GM21786 (cell line): ENCODE measurements around the gene PPA2.

Experiments used
- ATAC-seq: cut with Tn5 transposase; IDR thresholded peaks from one replicate; pipeline ENCODE4 v1.9.1; 2021; ENCODE audit not compliant: unreplicated experiment

PPA2 gene

DNA sequence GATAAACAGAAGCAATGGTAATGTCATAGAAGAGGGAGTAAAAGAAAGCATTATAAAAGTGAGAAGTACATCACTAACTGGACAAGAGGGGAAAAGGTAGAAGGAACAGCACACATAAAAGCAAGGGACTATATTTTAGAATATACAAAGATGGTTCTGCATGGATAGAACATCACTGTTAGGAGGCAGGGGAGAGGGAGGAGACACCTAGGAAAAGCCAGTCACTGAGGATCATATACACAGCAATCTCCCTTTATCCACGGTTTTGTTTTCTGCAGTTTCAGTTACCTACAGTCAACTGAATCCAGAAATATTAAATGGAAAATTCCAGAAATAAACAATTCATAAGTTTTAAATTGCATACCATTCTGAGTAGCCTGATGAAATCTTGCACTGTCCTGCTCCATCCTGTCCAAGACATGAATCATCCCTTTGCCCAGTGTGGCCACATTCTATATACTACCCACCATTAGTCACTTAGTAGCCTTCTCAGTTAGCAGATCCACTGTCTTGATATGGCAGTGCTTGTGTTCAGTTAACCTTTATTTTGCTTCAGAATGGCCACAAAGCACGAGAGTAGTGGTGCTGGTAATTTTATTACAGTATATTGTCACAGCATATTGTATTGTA lies 74.2 kb downstream of the PPA2 start:
- ATAC-seq, result no peak

DNA sequence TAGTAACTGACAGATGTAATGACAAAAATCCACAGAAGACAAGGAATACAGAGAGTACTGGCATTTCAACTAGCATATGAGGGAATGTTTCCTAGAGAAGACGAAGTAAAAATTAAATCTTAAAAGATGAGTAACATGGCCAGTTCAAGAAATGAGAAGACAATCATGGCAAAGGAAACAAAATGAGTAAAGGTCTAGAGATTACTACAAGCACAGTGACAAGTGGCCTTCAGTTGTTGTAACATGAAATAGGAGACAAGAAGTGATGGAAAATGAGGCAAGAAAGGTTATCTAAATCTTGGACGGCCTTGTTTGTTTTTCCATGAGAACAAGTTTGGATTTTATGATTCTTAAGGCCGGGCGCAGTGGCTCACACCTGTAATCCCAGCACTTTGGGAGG lies 81.0 kb downstream of the PPA2 start:
- ATAC-seq, result no peak

DNA sequence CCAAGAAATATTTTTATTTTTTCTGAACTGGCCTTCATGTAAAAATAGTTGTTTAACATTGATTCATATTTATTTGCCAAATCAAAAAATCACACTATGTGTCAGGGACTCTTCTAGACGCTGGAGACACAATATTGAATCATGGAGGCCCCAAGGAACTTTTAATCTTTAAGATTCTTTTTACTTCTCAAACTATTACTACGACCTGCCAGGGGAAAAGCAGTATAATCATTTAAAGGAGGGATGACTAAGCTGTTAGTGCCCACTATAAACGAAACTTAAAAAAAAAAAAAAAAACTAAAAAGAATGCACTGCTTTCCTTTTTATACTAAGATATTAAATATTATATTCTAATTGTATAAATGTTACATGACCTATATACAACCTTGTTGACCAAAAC lies 84.7 kb downstream of the PPA2 start:
- ATAC-seq, result no peak

DNA sequence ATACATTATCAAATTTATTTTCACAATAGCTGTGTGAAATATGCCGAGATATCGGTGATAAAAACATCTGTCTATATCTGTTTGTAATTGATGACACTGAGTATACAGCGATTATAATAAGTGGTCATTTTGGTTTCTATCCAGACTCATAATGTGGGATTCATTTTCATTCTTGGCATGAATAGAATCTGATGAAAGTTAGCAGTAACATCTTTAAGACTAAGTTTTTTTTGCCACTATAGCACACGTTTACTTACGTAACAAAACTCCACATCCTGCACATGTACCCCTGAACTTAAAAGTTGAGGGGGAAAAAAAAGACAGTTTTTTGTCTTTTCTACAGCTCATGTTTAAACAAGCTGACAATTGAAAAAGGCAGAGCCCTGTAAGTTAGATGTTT lies 86.4 kb downstream of the PPA2 start:
- ATAC-seq, result no peak

DNA sequence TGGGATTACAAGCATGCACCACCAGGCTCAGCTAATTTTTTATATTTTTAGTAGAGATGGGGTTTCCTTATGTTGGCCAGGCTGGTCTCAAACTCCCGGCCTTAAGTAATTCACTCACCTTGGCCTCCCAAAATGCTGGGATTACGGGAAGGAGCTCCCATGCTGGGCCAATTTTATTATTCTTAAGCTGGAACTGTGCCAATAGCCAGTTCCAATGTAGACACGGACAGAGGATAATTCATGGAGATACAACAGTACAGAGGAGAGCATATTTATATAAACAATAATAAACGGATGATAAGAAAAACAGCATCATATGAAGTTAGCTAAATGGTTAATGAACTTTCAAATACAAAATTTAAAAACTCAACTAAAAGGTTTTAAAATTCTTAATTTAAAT lies 87.8 kb downstream of the PPA2 start:
- no peak for ATAC-seq

DNA sequence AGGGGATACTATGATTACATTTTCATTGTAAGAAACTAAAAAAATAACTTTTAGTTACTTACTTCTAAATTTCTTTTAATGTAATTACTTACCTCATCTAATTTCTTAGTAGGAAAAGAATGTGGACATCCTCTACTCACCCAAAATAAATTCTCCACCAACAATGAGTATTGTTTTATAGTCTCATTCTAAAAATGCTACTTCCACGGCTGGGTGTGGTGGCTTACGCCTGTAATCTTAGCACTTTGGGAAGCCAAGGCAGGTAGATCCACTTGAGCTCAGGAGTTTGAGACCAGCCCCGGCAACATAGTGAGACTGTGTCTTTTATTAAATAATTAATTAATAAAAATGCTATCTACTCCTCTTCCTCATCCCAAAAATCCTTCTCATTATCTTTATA lies 99.8 kb downstream of the PPA2 start:
- no peak for ATAC-seq

DNA sequence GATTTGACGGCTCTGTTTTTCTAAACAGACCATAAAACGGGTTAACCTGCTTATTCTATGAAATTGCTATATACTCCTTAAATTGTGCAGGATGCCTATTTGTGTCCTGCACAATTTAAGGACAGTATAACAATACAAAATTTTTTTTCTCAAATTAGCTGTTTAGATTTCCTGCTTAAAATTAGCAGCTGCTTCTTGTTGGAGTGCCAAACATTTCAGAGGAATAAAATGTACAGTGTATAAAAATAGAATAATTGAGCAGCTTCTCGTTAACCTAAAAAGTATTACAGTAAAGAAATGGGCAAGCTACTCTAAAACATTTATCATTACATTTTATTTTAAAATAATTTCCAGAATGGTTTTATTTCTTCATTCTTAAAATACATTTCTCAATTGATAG lies 100.5 kb downstream of the PPA2 start:
- ATAC-seq, result no peak

DNA sequence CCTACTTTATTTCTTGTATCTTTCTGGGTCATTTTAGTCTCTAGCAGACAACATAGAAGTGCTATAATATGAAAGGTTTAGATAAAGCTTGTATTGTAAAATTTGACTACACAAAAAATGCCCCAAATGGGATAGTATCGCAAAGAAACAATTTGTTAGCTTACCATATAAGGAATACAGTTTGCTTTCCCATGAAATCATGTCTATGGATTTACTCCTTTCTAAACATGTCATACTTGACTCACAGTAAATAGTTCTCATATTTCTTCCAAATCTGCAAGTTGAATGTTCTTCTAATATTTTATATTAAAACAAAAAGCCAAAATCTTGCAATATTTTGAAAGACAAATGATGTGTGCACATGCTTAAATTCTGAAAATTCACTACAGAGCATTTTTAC lies 103.9 kb downstream of the PPA2 start:
- no peak for ATAC-seq

DNA sequence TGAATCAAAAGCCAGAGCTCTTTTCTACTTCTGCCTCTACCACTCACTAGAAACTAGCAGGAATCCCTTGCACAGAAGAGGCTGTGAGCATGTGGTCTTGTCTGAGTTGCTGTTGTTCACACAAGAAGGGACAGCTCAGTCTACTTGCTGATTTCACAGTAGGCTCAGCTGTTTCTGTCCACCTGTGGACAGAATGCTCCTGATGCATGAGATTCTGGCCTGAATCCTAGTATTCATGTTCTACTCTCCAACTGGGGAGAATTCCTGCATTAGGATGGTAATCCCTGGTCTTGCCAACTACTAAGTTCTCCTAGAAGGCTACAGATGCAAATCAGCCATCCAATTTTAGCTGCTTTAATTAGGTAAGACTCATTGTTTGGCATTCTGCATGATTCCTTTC lies 112.8 kb downstream of the PPA2 start:
- no peak for ATAC-seq

DNA sequence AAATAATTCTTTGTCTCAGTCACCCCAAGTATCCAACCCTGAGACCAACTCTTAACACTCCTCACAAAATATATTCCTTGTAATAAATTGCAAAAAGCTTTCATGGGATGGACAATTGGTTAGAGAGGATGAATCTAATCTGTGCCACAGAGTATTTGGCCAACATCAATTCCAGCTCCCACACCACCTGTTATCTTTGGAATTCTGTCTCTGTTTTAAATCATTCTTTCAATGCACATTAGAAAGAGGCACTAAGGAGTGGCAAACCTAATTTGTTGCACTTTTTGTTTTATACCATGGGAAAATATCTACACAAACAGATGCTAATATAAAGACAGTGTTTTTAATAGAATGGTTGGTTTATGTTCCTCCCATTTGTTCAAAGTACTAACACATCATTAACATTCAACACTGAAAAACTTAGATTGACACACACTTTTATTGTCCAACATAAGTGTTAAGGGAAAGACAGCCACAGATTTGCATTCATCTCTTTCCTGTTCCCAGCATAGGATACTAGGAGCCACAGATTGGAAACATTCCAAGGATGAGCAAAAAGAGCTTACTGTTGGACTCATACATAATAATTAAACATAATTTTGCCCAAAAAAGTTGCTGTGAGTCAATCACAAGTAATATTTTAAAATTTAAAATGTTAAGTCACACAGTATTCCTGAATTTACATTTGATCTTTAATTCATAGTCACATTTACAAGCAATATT lies 116.4 kb downstream of the PPA2 start:
- no peak for ATAC-seq

DNA sequence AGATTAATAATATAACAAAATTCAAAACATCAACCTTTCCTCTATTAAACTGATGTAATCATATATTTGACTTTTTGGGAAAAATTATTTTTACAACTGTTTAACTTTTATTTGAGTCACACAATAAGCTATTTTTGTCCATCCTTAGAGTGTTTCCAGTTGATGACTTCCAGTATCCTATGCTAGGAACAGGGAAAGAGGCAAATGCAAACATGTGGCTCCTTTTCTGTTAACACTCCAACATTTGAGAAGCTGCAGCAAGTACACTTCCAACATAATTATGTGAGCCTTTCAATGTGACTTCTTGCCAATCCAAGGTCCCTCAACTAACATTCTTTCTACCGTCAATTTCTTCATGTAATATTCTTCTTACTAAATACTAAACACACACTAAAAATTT lies 117.7 kb downstream of the PPA2 start:
- no peak for ATAC-seq

DNA sequence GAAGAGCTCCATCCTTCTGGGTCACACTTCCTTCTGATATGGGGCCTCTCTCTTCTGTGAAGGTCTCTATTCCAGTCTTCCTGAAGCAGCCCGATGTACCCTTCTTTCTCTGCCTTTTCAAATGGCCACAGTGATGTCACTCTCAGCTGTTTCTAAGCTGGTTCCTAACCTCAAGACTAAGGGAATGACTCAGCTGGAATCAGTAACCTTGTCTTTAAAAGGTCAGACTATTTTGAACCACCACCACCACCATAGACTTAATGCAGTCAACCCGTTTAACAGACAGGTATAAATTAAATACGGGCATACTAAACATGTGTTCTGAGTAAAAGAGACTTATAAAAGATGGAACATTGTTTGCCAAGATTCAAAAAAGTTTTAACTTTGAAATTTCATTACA lies 121.0 kb downstream of the PPA2 start:
- peak; percentile 73 for ATAC-seq

DNA sequence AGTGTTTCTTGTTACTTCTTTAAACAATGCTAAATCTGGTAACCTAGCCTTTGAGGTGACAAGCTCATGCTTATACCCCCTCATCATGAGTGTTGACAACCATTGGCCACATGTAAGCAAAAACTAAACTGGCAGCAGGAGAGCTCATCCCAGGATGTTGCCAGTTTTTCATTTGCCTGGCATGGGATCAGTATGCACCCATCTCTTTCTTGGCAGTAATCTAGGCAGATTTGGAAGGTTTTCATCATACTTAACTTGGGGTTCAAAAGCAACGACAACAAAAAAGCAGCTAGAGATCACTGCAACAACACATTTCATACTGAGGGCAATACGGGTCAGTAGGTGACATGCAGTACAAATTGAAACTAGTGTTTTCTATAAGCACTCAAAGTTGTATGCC lies 122.0 kb downstream of the PPA2 start:
- no peak for ATAC-seq

DNA sequence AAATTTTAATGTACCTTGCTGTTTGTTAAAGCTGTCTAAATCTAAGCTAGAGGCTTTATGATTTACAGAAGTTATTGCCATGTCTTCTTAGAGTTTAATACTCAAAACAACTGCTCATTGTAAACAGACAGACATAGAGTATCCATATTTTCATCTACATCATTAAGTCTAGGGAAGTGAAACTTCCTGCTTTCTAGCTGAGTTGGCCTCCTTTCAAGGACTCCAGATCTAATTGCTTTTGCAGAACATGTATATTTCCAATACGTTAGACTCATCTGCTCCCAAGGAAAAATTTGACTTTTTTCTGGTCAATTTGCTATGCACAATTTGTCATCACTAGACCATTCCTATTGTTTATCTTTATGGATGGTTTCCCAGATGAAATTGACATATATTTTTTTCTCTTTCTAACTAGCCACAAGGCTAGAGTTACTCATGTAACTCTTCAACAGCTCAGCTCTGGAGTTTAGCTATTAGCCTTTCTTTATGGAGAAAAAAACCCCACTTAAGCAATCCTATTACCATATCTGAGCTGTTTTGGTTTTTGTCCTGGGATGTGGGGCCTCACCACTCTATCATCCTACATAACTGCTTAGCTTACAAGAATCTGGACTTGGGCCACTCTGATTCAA lies 122.9 kb downstream of the PPA2 start:
- peak; percentile 47 for ATAC-seq

DNA sequence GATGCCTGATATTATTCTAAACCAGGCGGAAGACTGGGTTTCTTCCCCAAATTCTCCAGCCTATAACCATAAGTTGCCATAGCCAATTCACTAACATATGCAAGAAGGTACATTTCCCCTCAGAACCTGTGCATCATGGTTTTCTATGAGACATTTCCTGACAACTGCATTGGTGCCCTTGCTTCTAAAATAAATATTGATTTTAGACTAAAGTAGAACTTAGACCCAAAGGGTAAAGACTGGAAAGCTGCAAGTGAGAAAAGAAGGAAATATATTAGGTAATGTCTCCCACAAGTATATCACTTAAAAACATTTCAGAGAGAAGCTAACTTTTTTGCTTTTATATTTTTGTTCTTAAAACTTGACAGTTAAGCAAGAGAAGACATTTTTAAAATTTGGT lies 125.1 kb downstream of the PPA2 start:
- ATAC-seq, result no peak

DNA sequence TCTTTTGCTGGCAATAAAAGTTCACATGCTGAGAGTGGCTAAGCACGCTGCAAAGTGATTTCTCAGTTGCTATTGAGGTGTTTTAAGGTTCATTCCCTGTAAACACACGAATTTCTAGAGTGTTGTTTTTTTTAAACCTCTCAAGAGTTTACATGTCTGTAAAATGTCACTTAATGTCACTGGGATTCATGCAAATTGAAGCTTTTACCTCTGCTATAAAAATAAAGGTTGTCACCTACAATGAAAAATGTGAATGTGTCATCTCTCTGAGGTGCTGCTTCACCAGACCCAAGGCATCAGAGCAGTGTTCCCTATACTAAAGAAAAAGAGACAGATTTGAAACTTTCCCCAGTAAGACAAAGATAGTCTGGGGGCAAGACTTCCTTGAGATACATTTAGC lies 127.0 kb downstream of the PPA2 start:
- no peak for ATAC-seq

DNA sequence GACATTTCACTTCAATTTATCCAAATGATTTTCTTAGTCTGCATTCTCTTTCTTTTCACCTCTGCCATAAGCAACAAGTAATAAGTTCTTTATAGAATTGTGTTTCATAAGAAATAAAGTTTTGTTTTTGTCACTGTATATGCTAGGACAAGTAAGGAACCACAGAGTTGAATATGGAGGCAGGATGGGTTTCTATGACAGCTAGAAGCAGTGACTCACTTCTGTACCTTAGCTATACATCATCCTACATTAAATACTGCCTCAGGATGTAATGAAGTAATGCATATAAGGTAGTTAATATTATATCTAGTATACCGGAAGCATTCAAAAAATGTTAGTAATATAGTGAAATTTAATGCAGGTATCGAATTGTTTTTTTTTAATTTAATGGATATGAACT lies 128.0 kb downstream of the PPA2 start:
- ATAC-seq, result no peak

DNA sequence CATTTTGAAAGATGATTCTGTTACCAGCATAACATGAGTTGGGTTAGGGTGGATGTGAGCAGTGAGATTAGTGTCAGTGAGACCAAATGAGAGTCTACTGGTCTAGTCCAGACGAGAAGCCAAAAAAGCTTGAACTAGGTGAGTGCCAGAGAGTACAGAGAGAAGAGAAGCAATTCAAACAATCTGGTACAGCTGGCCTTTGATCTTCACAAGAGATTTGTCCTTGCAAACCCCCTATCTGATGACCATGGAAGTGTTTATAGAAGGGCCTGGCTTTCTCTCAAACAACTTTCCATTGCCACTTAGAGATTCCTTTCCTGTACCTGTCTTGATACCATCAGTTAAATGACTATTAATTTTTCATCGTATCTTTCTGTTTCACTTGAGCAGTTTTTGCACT lies 128.5 kb downstream of the PPA2 start:
- no peak for ATAC-seq

DNA sequence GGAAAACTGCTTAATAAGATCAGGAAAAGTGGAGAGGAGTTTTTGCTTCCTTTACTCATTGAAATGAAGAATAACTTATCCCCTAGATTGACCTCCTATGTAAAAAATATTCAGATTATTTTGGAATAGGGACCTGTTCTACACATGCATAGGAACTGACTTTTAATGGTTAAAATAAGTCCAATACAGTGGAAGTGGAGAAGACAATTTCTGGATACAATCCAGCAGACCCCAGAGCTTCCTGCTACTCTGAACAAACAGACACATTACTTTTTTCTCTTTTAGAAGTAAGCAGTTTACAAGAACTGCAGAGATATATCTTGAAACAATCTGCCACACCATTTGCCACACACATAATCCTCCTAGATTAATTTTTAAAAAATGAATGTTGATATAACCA lies 129.7 kb downstream of the PPA2 start:
- no peak for ATAC-seq

DNA sequence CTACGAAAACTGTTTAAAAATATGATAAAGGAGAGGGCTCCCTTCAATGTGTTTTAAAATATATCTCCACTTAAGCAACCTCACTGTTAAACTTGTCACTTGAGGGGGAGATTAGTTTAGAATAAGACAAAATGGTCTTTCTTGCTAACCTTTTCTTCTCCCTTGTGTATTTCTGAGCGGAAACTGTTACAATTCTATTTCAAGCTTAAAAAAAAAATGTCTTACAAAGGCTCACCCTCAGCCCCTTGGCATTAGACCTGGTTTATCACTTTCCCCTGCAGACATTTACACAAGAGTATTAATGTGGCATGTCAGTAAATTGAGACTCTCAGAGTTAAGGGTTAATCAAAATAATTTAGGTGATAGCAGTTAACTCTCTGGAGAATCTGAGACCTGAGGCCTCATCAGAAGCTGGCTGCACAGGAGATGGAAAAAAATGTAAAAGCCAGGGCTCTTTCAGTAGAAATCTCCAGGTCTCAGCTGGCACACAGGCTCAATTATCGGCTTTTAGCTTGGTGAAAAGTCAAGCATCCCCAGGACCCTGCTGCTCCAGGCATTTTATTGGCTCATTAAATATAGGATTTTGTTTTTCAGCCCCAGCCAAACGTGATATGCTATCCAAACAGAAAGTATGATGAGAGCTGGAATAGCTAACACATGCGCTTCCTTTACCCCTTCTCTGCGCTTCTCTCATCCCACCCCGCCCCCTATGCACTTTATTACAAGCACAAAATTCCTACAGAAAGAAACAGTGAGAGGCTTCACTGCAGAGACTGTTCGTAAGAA lies 130.5 kb downstream of the PPA2 start:
- ATAC-seq, result no peak

DNA sequence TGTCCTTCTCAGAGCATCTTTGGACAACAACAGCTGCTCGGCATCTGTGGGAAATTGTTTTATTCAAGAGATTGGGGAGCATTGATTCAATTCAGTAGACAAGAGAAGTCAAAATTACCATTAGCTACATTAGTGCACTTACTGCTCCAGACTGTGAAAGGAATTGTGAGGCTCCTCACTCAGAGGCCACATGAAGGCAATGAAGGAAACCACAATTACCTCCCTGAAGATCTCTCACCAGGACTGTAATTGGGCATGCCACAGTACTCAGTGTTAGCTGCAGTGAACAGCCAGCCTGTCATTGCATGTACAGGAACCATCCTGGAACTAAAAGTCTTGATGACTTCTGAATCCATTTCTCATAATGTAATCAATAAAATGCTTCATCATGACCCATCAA lies 144.8 kb downstream of the PPA2 start:
- no peak for ATAC-seq

DNA sequence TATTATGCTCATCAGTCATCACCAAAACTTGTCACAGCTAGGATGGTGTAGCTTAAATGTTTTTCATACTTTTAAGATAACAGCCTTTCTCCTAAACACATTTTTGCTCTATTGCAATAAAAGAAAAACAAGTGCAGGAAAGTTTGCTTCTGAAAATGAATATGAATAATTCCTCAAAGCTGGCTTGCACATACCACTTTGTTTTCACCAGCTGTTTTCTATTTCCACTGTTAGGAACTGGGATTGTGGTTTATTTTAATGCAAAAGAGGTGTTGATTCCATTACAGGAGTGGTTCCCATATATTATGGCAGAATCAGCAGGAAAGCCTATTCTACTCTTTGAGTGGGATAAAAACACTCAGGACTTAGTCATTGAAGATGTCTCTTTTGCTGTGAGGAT lies 145.9 kb downstream of the PPA2 start:
- no peak for ATAC-seq
